Measurements from ENCODE around the gene CIAO3. TPM values are rescaled to one million over a fixed set of nuclear protein-coding genes. Genes with fewer than 3 reads are reported as not detected.

The CIAO3 gene
- 33.8 and 36.1 TPM in 2 replicates for total RNA-seq

DNA sequence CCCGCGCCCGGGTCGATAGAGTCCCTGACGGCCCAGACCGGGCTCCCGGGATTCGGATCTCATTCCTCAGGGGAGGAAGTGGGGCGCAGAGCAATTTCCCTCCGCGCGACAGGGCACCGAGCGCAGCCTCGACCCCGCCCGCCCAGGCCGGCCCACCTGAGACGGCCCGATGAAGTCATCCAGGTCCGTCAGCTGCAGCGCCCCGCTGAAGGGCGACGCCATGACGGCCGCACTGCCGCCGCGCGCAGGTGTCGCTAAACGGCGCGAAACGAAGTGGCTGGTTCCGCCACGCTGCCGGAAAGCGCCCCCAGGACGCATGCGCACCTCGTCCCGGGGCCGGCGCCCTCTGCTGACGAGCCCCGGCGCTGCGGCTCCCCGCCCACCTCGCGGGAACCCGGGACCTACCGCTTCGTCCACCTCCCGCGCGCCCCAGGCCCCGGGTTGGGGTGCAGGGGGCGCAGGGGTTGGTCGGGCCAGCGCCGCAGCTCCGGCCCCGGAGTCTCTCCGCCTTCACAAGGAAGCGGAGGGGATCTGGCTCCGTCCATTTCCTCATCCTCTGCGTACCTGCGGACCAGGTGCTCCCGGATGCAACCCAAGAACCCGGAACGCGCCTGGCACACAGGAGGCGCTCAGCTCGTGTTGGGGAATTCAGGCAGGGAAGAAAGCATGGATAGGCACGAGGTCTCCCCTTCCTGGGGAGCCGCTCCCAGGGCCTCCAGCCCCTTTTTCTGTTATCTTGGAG, at the start of gene CIAO3:
Gene CIAO3 (minus strand): TSS at position 234 of the 742 bp plus-strand sequence. CDS start 12 bp downstream, at position 222.

GRCh38 chr16:788399-789126, 47.8 kb upstream of the CIAO3 start, which contains the start of gene CHTF18:
Gene CHTF18, plus strand, starts transcription at chr16:788620. Its CDS starts 65 bp downstream, at chr16:788685.

GRCh38 chr16:787978-788398, 47.2 kb upstream of the CIAO3 start, which contains the start of gene RPUSD1:
Gene RPUSD1, minus strand, starts transcription at chr16:788381. Its CDS starts 644 bp downstream, at chr16:787737.

GRCh38 chr16:760545-761343, 19.9 kb upstream of the CIAO3 start, which contains the start of gene MSLN:
Gene MSLN, plus strand, starts transcription at chr16:760734. Its CDS starts 1,947 bp downstream, at chr16:762681.

DNA sequence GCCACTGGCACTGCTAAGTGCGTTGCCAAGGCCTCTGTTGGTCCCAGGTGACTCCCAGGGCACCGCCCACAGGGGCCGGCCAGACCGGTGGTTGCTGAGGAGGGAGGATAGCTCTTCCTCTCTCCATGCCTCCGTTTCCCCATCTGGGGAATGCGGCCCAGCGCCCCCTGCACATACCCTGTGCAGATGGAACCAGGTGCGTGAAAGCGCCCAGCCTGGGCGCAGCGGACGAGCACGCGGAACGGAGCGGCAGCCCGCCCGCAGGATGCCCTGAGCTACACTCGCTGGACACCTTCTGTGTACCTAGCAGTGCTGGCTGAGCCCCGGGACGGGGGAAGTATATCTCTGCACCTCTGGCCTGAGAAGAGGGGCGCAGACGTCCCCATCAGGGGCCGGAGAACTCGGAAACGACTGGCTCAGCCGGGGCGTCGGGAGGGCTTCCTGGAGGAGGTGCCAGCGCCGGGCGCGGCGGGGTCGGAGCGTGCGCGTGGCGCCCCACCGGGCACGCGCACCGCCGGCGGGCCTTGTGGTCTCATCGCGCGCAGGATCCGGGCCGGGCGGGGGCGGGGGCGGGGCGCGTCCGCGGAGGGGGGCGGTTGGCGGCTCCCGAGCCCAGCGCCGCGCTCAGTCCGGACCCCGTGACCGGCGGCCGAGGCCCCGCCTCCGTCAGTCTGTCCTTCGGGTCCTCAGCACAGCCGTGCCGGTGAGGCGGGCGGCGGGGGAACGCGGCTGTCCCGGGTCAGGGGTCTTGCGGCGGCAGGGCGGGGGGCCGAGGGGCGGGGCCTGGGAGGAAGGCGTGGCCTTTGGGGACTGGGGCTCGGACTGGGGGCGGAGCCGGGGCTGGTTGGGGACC, 14.1 kb downstream of the CIAO3 start, which contains the start of the genes CCDC78 and HAGHL:
Gene CCDC78 (minus strand): TSS at position 6 of the 853 bp plus-strand sequence. CDS start 76 bp downstream, outside the sequence.
Gene HAGHL (plus strand): TSS at position 669 of the 853 bp plus-strand sequence. CDS start 404 bp downstream, outside the sequence.

GRCh38 chr16:720990-721764, 19.6 kb downstream of the CIAO3 start, which contains the start of gene ANTKMT:
Gene ANTKMT, plus strand, starts transcription at chr16:721146. Its CDS starts 129 bp downstream, at chr16:721275.

DNA sequence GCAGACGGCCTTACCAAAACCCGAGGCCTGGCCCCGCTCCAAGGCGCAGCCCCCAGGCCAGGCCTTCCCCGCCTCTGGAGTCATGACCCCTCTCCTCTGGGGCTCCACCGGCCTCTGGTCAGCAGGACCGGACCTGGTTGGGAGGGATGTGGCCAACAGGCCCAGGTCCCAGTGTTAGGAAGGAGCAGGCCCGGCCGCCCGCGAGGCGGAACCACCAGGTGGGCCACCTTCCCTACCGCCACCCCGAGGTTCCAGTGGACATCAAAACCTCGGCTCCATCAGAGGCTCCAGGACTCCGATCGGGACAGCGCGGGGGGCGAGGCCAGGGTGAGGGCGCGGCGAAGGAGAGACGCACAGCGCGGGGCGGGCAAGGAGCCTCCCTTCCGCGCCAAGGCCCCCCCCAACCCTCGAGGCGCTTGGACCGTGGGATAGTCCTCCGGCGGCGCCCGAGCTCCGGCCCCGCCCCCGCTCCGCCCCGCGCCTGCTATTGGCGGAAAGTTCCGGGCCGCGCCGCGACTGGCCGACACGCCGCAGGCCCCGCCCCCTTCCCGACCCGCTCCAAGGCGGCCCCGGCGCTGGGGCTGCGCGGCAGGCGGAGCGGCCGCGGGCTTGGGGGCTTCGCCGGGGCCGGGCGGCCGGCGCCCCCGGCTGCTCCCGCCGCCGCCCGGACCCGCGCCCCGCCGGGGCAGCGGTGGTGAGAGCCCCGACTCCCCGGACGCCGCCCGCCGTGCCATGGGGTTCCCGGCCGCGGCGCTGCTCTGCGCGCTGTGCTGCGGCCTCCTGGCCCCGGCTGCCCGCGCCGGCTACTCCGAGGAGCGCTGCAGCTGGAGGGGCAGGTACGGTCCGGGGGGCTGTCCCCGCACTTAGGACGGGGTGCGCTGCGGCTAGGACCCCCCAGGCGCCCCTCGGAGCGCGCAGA, 26.0 kb downstream of the CIAO3 start, which contains the start of gene METRN:
Gene METRN (plus strand): TSS at position 561 of the 919 bp plus-strand sequence. CDS start 172 bp downstream, at position 733.

GRCh38 chr16:705431-706188, 35.2 kb downstream of the CIAO3 start, which contains the start of gene FBXL16:
Gene FBXL16, minus strand, starts transcription at chr16:705801. Its CDS starts 8,396 bp downstream, at chr16:697405.

DNA sequence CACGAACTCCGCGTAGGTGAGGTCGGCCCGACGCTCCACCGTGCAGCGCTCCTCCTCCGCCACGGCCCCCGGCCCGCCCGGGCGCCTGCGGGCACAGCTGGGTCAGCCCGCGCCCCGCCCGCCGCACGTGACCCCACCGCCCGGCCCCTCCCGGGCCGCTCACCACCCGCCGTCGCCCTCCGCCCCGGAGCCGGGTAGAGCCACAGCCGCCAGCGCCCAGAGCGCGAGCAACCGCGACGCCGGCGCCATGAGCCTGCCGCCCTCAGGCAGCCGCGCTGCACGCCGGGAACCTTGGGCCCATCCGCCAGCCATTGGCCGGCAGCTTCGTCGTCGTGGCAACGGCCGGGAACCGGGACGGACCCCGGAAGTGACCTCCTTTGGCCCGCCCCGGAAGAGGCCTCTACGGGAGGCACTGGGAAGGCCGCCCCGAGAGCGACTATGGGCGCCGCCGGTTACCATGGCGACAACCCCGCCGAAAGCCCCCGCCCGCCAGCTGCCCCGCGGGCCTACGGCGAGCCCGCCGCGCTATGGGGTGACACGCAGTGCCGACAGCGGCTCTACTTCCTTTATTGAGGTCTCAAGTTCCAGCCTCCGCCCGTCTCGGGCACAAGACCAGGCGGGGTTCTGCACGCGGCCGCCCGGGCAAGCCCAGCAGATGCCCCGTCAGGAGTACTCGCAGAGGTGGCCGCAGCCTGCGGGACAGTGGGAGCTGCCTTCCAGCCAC, 56.6 kb downstream of the CIAO3 start, which contains the start of gene JMJD8:
Gene JMJD8 (minus strand): TSS at position 264 of the 724 bp plus-strand sequence. CDS start 15 bp downstream, at position 249.

DNA sequence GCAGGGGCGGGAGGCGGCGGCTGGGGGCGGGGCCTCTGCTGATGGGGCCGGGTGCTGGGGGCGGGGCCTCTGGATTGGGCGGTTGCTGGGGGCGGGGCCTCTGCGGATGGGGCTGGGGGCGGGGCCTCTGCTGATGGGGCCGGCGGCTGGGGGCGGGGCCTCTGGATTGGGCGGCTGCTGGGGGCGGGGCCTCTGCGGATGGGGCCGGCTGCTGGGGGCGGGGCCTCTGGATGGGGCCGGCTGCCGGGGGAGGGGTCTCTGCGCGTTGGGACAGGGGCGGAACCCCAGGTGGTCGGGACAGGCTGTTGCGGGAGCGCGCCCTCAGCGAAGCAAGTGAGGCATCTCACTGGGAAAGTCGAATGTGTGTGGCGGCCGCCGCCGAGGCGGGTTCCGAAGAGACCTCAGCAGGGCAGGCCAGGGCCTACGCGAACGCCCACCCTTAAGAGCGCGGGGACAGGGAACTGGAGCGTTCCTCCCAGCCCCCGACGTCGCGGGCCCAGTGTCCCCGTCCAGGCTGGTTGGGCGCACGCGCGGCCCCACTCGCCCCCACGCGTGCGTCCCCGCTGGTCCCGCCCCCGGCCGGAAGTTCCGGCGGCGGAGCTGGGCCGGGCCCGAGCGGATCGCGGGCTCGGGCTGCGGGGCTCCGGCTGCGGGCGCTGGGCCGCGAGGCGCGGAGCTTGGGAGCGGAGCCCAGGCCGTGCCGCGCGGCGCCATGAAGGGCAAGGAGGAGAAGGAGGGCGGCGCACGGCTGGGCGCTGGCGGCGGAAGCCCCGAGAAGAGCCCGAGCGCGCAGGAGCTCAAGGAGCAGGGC, 60.8 kb downstream of the CIAO3 start, which contains the start of gene STUB1:
Gene STUB1 (plus strand): TSS at position 597 of the 811 bp plus-strand sequence. CDS start 116 bp downstream, at position 713.

Small RNAs within 50 kb of the gene (small RNA-seq; reads per million reads assigned to genes)
- not detected for gene MIR662

Other genes starting within 250 kb of the CIAO3 start
- 44.9 and 60.5 TPM in 2 replicates for gene CAPN15, start 213.3 kb downstream of the CIAO3 start, total RNA-seq
- 0.32 TPM in 1 of 2 replicates, not detected in the other for gene PRR35, start 180.6 kb downstream of the CIAO3 start, total RNA-seq
- 1.5 and 2.6 TPM in 2 replicates for gene NHLRC4, start 174.0 kb downstream of the CIAO3 start, total RNA-seq
- 30.2 and 36.2 TPM in 2 replicates for gene PIGQ, start 171.0 kb downstream of the CIAO3 start, total RNA-seq
- 14.6 and 19.8 TPM in 2 replicates for gene RAB40C, start 150.9 kb downstream of the CIAO3 start, total RNA-seq
- 0.12 and 0.16 TPM in 2 replicates for gene WFIKKN1, start 110.0 kb downstream of the CIAO3 start, total RNA-seq
- gene METTL26, start 104.7 kb downstream of the CIAO3 start, total RNA-seq: 57.0 and 75.8 TPM in 2 replicates
- gene MCRIP2, start 99.2 kb downstream of the CIAO3 start, total RNA-seq: 13.8 and 14.8 TPM in 2 replicates
- 9.7 and 12.8 TPM in 2 replicates for gene WDR90, start 91.6 kb downstream of the CIAO3 start, total RNA-seq
- gene RHOT2, start 72.9 kb downstream of the CIAO3 start, total RNA-seq: 49.2 and 53.2 TPM in 2 replicates
- 2.9 TPM in 2 replicates for gene RHBDL1, start 65.3 kb downstream of the CIAO3 start, total RNA-seq
- gene STUB1, start 60.6 kb downstream of the CIAO3 start, total RNA-seq: 71.6 and 83.9 TPM in 2 replicates
- gene JMJD8, start 56.7 kb downstream of the CIAO3 start, total RNA-seq: 46.6 and 52.9 TPM in 2 replicates
- gene WDR24, start 50.6 kb downstream of the CIAO3 start, total RNA-seq: 10.6 and 12.8 TPM in 2 replicates
- gene FBXL16, start 35.2 kb downstream of the CIAO3 start, total RNA-seq: under 0.01 TPM in 1 of 2 replicates, not detected in the other
- 41.3 and 48.5 TPM in 2 replicates for gene METRN, start 25.9 kb downstream of the CIAO3 start, total RNA-seq
- 21.9 and 25.1 TPM in 2 replicates for gene ANTKMT, start 19.9 kb downstream of the CIAO3 start, total RNA-seq
- 2.8 and 2.9 TPM in 2 replicates for gene CCDC78, start 14.6 kb downstream of the CIAO3 start, total RNA-seq
- 15.3 and 20.5 TPM in 2 replicates for gene HAGHL, start 13.9 kb downstream of the CIAO3 start, total RNA-seq
- 0.12 TPM in 1 of 2 replicates, not detected in the other for gene MSLN, start 19.7 kb upstream of the CIAO3 start, total RNA-seq
- 26.1 and 31.0 TPM in 2 replicates for gene RPUSD1, start 47.4 kb upstream of the CIAO3 start, total RNA-seq
- 2.8 and 3.7 TPM in 2 replicates for gene CHTF18, start 47.6 kb upstream of the CIAO3 start, total RNA-seq
- not detected in 2 replicates for gene GNG13, start 59.7 kb upstream of the CIAO3 start, total RNA-seq
- 31.3 and 40.7 TPM in 2 replicates for gene LMF1, start 230.0 kb upstream of the CIAO3 start, total RNA-seq
- under 0.01 TPM in 1 of 2 replicates, not detected in the other for gene SOX8, start 240.8 kb upstream of the CIAO3 start, total RNA-seq